IMR-90 (cell line): ENCODE measurements around the gene PRR20E. TPM values are rescaled to one million over a fixed set of nuclear protein-coding genes. Genes with fewer than 3 reads are reported as not detected.
"Not testable (repeated sequence)": the region's sequence is repeated elsewhere in the genome, so short reads cannot be mapped to it uniquely, and the experiment has no call there.

Source experiments
- ATAC-seq: fragments of 200-7000 bp; cut with Tn5 transposase; 2 replicates; pipeline ENCODE4 v1.9.1; 2020; ENCODE audit warnings: low read depth, mild to moderate bottlenecking, moderate library complexity
- BruUV-seq: library from RNA; stranded (reverse); fragments of 400-500 nt; replicated peaks from 2 replicates; lab custom pipeline; 2021; lab: Mats Ljungman, UMichigan
- CTCF ChIA-PET: fragments of 300-600 bp; formaldehyde crosslinking; extraction: SDS; loops from one replicate; lab custom pipeline; 2021; ENCODE audit warnings: antibody characterized with exemption; lab: Yijun Ruan, JAX
- POLR2A ChIA-PET: fragments of 300-600 bp; sonication (Branson Sonifier 250); formaldehyde crosslinking; loops from one replicate; lab custom pipeline; 2022; ENCODE audit warnings: antibody characterized with exemption; ENCODE audit not compliant: unreplicated experiment; lab: Charles Lee
- DNase-seq: peaks from one replicate; pipeline ENCODE4 v3.0.0; 2013
- H2AFZ ChIP-seq: replicated peaks from 2 replicates; pipeline ENCODE3; 2013; ENCODE audit warnings: low read length, mild to moderate bottlenecking; ENCODE audit not compliant: poor library complexity
- H2AK5ac ChIP-seq: 2 replicates; pipeline ENCODE4 v1.6.1; 2013; ENCODE audit warnings: low read depth, low read length, inconsistent platforms
- H2AK9ac ChIP-seq: replicated peaks from 2 replicates; pipeline ENCODE3; 2013; ENCODE audit warnings: mild to moderate bottlenecking, low read depth, low read length, moderate library complexity; ENCODE audit not compliant: poor library complexity
- H2BK120ac ChIP-seq: 2 replicates; pipeline ENCODE4 v1.6.1; 2013; ENCODE audit warnings: low read depth, low read length, inconsistent platforms
- H2BK15ac ChIP-seq: 3 replicates; pipeline ENCODE4 v1.6.1; 2013; ENCODE audit warnings: low read depth, low read length, inconsistent platforms
- H2BK20ac ChIP-seq: 2 replicates; pipeline ENCODE4 v1.6.1; 2013; ENCODE audit warnings: low read depth, mild to moderate bottlenecking, inconsistent platforms, low read length, moderate library complexity
- H2BK5ac ChIP-seq: 2 replicates; pipeline ENCODE4 v1.6.1; 2013; ENCODE audit warnings: mild to moderate bottlenecking, low read depth, low read length, inconsistent platforms; ENCODE audit not compliant: poor library complexity, severe bottlenecking
- H3K14ac ChIP-seq: replicated peaks from 2 replicates; pipeline ENCODE4 v1.6.1; 2013; ENCODE audit warnings: low read depth, low read length, inconsistent platforms
- H3K18ac ChIP-seq: 2 replicates; pipeline ENCODE4 v1.6.1; 2013; ENCODE audit warnings: low read depth, low read length, control low read depth
- H3K23ac ChIP-seq: 2 replicates; pipeline ENCODE4 v1.6.1; 2013; ENCODE audit warnings: low read depth, low read length, inconsistent platforms
- H3K27ac ChIP-seq: 2 replicates; pipeline ENCODE4 v1.5.1; 2013; ENCODE audit warnings: mild to moderate bottlenecking, control low read depth, low read length; ENCODE audit not compliant: insufficient read depth
- H3K27me3 ChIP-seq: 2 replicates; pipeline ENCODE4 v1.6.1; 2013; ENCODE audit warnings: low read length; ENCODE audit not compliant: control insufficient read depth, insufficient read depth
- H3K36me3 ChIP-seq: 2 replicates; pipeline ENCODE4 v1.6.1; 2013; ENCODE audit warnings: low read length, mixed read lengths; ENCODE audit not compliant: control insufficient read depth, insufficient read depth
- H3K4ac ChIP-seq: 2 replicates; pipeline ENCODE4 v1.6.1; 2013; ENCODE audit warnings: low read depth, low read length, inconsistent platforms
- H3K4me1 ChIP-seq: 2 replicates; pipeline ENCODE4 v1.6.1; 2013; ENCODE audit warnings: low read length, mixed read lengths; ENCODE audit not compliant: control insufficient read depth, insufficient read depth
- H3K4me2 ChIP-seq: 2 replicates; pipeline ENCODE4 v1.6.1; 2013; ENCODE audit warnings: low read depth, mild to moderate bottlenecking, control low read depth, low read length, moderate library complexity
- H3K4me3 ChIP-seq: 2 replicates; pipeline ENCODE4 v1.5.1; 2013; ENCODE audit warnings: low read depth, mild to moderate bottlenecking, control low read depth, low read length, moderate library complexity; ENCODE audit not compliant: insufficient read depth
- H3K56ac ChIP-seq: 2 replicates; pipeline ENCODE4 v1.6.1; 2013; ENCODE audit warnings: low read length, inconsistent platforms; ENCODE audit not compliant: insufficient read depth; ENCODE audit errors: extremely low read depth
- H3K79me1 ChIP-seq, 2 experiments: 2 replicates each; pipeline ENCODE4 v1.6.1; 2013; ENCODE audit warnings: low read length in 2 of 2, inconsistent platforms in 1 of 2, low read depth in 1 of 2
- H3K9ac ChIP-seq: 2 replicates; pipeline ENCODE4 v1.6.1; 2013; ENCODE audit warnings: low read depth, low read length, control low read depth
- H3K9me1 ChIP-seq: 2 replicates; pipeline ENCODE4 v1.6.1; 2013; ENCODE audit warnings: low read length, inconsistent platforms; ENCODE audit not compliant: insufficient read depth
- H3K9me3 ChIP-seq: 2 replicates; pipeline ENCODE4 v1.6.1; 2013; ENCODE audit warnings: low read length; ENCODE audit not compliant: control insufficient read depth, insufficient read depth
- H4K20me1 ChIP-seq: 2 replicates; pipeline ENCODE4 v1.6.1; 2013; ENCODE audit warnings: low read length, inconsistent platforms; ENCODE audit not compliant: insufficient read depth
- H4K5ac ChIP-seq: 2 replicates; pipeline ENCODE4 v1.6.1; 2013; ENCODE audit warnings: mild to moderate bottlenecking, low read depth, low read length, control low read depth
- H4K8ac ChIP-seq, 2 experiments: 2 replicates each; pipeline ENCODE4 v1.6.1; 2013; ENCODE audit warnings: low read depth in 2 of 2, low read length in 2 of 2, control low read depth in 1 of 2, inconsistent platforms in 1 of 2
- H4K91ac ChIP-seq: 2 replicates; pipeline ENCODE4 v1.6.1; 2013; ENCODE audit warnings: low read depth, low read length, inconsistent platforms; ENCODE audit not compliant: insufficient read depth
- WGBS, 2 experiments: methylation state at CpG; one replicate each; pipeline versions ENCODE4 v1.1.5 to v1.1.7; 2013; ENCODE audit warnings: missing lambda C conversion rate in 2 of 2; ENCODE audit not compliant: insufficient read length in 1 of 2; ENCODE audit errors: extremely low coverage in 2 of 2; 5-methylcytosine and 5-hydroxymethylcytosine counted together
- dilution Hi-C: fragments of 300-500 bp; cut with HindIII; formaldehyde crosslinking; loops from one replicate; pipeline ENCODE4 v1.14.3; 2018; ENCODE audit warnings: low sequenced_read_pairs; ENCODE audit not compliant: unreplicated experiment
- in situ Hi-C: fragments of 300-500 bp; cut with MboI; formaldehyde crosslinking; loops from 3 replicates; pipeline ENCODE4 v1.14.3; 2019; ENCODE audit warnings: low sequenced_read_pairs, inconsistent platforms, mixed read lengths
- intact Hi-C: fragments of 100-400 bp; cut with micrococcal nuclease; formaldehyde crosslinking; loops from 2 replicates; pipeline ENCODE4 v1.10.0; 2022
- polyA plus RNA-seq, 3 experiments: library from polyadenylated mRNA; depleted of rRNA; stranded (reverse); fragments of >200 nt; gene quantifications; 2 replicates each; pipeline ENCODE4 v1.2.3, GENCODE V29; 2012; ENCODE audit warnings: low replicate concordance in 1 of 3
- total RNA-seq: library from RNA; depleted of rRNA; stranded (reverse); fragments of >200 nt; gene quantifications from 2 replicates; pipeline ENCODE4 v1.2.3, GENCODE V29; 2012

PRR20E gene
- total and polyA plus RNA-seq, 2 of the 4 experiments (the other 2 are of a cell fraction): not detected

DNA sequence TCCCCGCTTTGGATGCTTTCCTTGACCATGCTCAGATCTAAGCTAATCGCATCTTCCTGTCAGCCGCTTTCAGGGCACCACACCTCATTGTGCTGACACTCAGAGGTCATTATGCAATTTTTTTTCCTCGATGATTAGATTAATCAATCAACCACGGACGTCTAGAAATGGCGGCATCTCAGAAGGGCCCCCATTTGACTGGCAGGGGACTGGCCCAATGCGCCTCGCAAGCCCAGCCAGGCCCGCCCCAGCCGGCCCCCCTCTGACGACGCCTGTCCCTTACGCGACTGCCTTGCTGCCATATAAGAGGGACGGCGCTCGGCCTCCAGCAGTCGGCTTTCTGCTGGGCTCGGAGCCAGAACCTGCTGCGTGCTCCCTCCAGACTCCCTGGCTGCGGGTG lies 6.7 kb upstream of the PRR20E start, which contains the start of gene PRR20D:
Gene PRR20D (plus strand): TSS at position 301 of the 400 bp plus-strand sequence. CDS start 387 bp downstream, outside the sequence.
- H2BK15ac ChIP-seq, H3K18ac ChIP-seq, H3K56ac ChIP-seq, H3K79me1 ChIP-seq, H3K23ac ChIP-seq, POLR2A ChIA-PET, H3K9me1 ChIP-seq, BruUV-seq, H3K27ac ChIP-seq, intact Hi-C loops, H2BK20ac ChIP-seq, H3K4me1 ChIP-seq, H3K14ac ChIP-seq, H2BK120ac ChIP-seq, H2AFZ ChIP-seq, H2AK9ac ChIP-seq, H3K4ac ChIP-seq, H4K5ac ChIP-seq, H3K4me2 ChIP-seq, H2BK5ac ChIP-seq, ATAC-seq, H3K36me3 ChIP-seq, H3K9ac ChIP-seq, DNase-seq, dilution Hi-C loops, H3K4me3 ChIP-seq, H4K20me1 ChIP-seq, H3K27me3 ChIP-seq, in situ Hi-C loops, H2AK5ac ChIP-seq, CTCF ChIA-PET, H3K9me3 ChIP-seq, H4K91ac ChIP-seq, H4K8ac ChIP-seq: not testable (repeated sequence)
- WGBS, 2 experiments: no CpG with 5 or more reads among the region's 22 CpGs
